Tibial nerve (tissue), 4 donors: ENCODE results near the gene FBXL16. TPM values are rescaled to one million over a fixed set of nuclear protein-coding genes. Genes with fewer than 3 reads are reported as not detected.

Experiments used
- DNase-seq, 2 donors: peaks; one replicate each; pipeline ENCODE4 v3.0.0-alpha.2; 2019; ENCODE audit warnings: low spot score in 2 of 2
- H3K27ac ChIP-seq, 4 donors: fragments of 200-600 bp; sonication (generic) in 3 of 4; one replicate each; pipeline ENCODE4 v1.5.1; 2017 to 2019; ENCODE audit warnings: mild to moderate bottlenecking in 1 of 4
- H3K27me3 ChIP-seq, 2 donors: fragments of 200-600 bp; sonication (generic) in 1 of 2; one replicate each; pipeline versions ENCODE4 v1.5.1 to v1.6.0; 2017 to 2019
- H3K36me3 ChIP-seq, 3 donors: fragments of 200-600 bp; sonication (generic); one replicate each; pipeline ENCODE4 v1.5.1; 2018 to 2019
- H3K4me1 ChIP-seq, 4 donors: fragments of 200-600 bp; sonication (generic) in 3 of 4; one replicate each; pipeline ENCODE4 v1.5.1; 2017 to 2019
- H3K4me3 ChIP-seq, 4 donors: fragments of 200-600 bp; sonication (generic) in 3 of 4; one replicate each; pipeline ENCODE4 v1.5.1; 2017 to 2019; ENCODE audit warnings: mild to moderate bottlenecking in 1 of 4, moderate library complexity in 1 of 4
- H3K9me3 ChIP-seq, 4 donors: fragments of 200-600 bp; sonication (generic) in 3 of 4; one replicate each; pipeline ENCODE4 v1.5.1; 2017 to 2019
- CTCF ChIP-seq, 5 experiments: fragments of 200-600 bp in 3 of 5; fragments of 450-650 bp in 2 of 5; sonication (generic) in 3 of 5; IDR thresholded peaks; one replicate each; pipeline ENCODE4 v1.5.1; 2016 to 2019; ENCODE audit warnings: antibody characterized with exemption in 5 of 5, mild to moderate bottlenecking in 3 of 5, moderate library complexity in 2 of 5
- EP300 ChIP-seq, 2 donors: sonication (generic); formaldehyde crosslinking; IDR thresholded peaks; one replicate each; pipeline ENCODE4 v1.6.1; 2017; ENCODE audit warnings: antibody characterized with exemption in 2 of 2, mild to moderate bottlenecking in 1 of 2
- POLR2A ChIP-seq, 2 donors: fragments of 450-650 bp; IDR thresholded peaks; one replicate each; pipeline ENCODE4 v1.6.1; 2017; ENCODE audit warnings: antibody characterized with exemption in 2 of 2, mild to moderate bottlenecking in 2 of 2, moderate library complexity in 2 of 2
- WGBS, 2 donors: methylation state at CpG; one replicate each; pipeline ENCODE4 v1.1.5; 2018; 5-methylcytosine and 5-hydroxymethylcytosine counted together
- total RNA-seq, 4 donors: library from RNA; depleted of rRNA; stranded (reverse); fragments of >200 nt; gene quantifications; one replicate each; pipeline ENCODE4 v1.1.0, GENCODE V29; 2016

FBXL16 gene
- total RNA-seq, 4 donors from 2014 or later: 1.5 to 5.7 (median 3.5) TPM

DNA sequence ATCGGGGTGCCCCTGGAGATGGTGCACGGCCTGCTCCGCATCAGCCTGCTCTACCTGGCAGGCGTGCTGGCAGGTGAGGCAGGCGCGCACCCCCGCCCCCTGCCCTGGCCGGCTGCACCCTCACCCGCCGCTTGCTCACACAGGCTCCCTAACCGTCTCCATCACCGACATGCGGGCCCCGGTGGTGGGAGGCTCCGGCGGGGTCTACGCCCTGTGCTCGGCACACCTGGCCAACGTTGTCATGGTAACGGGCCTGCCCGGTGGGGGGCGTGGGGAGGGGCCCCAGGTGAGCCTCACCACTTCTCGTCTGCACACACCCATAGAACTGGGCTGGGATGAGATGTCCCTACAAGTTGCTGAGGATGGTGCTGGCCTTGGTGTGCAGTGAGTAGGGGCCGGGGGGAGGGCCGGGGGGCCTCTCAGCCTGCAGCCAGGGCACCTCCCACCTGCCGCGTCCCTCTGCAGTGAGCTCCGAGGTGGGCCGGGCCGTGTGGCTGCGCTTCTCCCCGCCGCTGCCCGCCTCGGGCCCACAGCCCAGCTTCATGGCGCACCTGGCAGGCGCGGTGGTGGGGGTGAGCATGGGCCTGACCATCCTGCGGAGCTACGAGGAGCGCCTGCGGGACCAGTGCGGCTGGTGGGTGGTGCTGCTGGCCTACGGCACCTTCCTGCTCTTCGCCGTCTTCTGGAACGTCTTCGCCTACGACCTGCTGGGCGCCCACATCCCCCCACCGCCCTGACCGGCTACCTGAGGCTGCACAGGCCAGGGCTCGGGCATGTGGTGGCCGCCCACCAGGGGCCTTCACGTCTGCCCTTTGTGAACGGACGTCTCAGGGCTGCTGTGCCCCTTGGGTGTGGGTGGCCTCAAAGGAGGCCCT is 28.0 kb downstream of the FBXL16 start:
- H3K27me3 ChIP-seq: no peaks in the 10 kb centered on the region
- H3K27ac ChIP-seq: no peak overlapping the region
- H3K36me3 ChIP-seq: peaks cover 0 to 37% (median 9%) of the 10 kb centered on the region in 3 donors
- 58 to 62% methylated on average over 30 to 42 of the region's 57 CpGs for WGBS, 2 donors
- no peaks in the 10 kb centered on the region for H3K9me3 ChIP-seq
- H3K4me1 ChIP-seq: peaks cover 0 to 51% (median 32%) of the 10 kb centered on the region in 4 donors
- no peak for TF ChIP-seq POLR2A (IDR thresholded peaks at IDR 0.05)
- no peak for DNase-seq
- H3K4me3 ChIP-seq: no peak overlapping the region

DNA sequence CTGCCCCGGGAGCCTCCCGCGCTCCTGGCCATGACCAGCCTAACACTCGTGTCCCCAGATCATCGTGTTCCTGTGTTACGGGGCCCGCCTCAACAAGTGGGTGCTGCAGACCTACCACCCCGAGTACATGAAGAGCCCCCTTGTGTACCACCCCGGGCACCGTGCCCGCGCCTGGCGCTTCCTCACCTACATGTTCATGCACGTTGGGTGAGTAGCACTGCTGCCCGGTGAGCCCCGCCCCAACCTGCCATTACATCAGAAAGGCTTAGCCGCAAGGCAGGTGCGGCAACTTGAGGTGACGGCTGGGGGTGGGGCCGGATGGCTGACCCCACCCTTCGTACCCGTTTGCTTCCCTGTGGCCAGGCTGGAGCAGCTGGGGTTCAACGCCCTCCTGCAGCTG is 28.7 kb downstream of the FBXL16 start:
- H3K4me1 ChIP-seq: peaks cover 0 to 45% (median 28%) of the 10 kb centered on the region in 4 donors
- no peak for TF ChIP-seq CTCF (IDR thresholded peaks at IDR 0.05)
- TF ChIP-seq POLR2A (IDR thresholded peaks at IDR 0.05): no peak
- TF ChIP-seq EP300 (IDR thresholded peaks at IDR 0.05): no peak
- no peaks in the 10 kb centered on the region for H3K9me3 ChIP-seq
- H3K27me3 ChIP-seq: no peaks in the 10 kb centered on the region
- H3K36me3 ChIP-seq: peaks cover 0 to 37% (median 3%) of the 10 kb centered on the region in 3 donors
- H3K27ac ChIP-seq: no peak overlapping the region
- no peak for DNase-seq
- no peak overlapping the region for H3K4me3 ChIP-seq
- 73 to 82% methylated on average over 18 to 21 of the region's 23 CpGs for WGBS, 2 donors

DNA sequence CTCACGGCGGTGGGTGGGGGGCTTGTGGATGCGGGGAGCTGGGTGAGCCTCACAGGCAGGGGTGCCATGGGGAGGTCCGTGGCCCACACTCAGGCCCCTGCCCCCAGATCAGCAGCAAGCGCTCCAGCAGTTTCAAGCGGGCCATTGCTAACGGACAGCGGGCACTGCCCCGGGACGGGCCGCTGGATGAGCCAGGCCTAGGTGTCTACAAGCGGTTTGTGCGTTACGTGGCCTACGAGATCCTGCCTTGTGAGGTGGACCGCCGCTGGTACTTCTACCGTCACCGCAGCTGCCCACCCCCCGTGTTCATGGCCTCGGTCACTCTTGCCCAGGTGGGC is 29.1 kb downstream of the FBXL16 start:
- Histone ChIP-seq H3K4me3 (no peak overlapping the region), H3K9me3 (no peaks in the 10 kb centered on the region), H3K36me3 (peaks cover 0 to 37% (median 0%) of the 10 kb centered on the region in 3 donors), H3K4me1 (peaks cover 0 to 41% (median 24%) of the 10 kb centered on the region in 4 donors), H3K27ac (no peak overlapping the region), H3K27me3 (no peaks in the 10 kb centered on the region)
- no peak for DNase-seq
- no peak for TF ChIP-seq CTCF (IDR thresholded peaks at IDR 0.05)
- no peak for TF ChIP-seq POLR2A (IDR thresholded peaks at IDR 0.05)
- no peak for TF ChIP-seq EP300 (IDR thresholded peaks at IDR 0.05)
- WGBS, 2 donors: 79 to 86% methylated on average over 18 to 20 of the region's 21 CpGs

- Histone ChIP-seq H3K36me3 (peaks cover 0 to 38% (median 0%) of the 10 kb centered on the region in 3 donors), H3K4me3 (peak overlapping the region in 2 of 4 donors; percentile 15 to 33), H3K9me3 (no peaks in the 10 kb centered on the region), H3K27ac (peak overlapping the region in 2 of 4 donors; percentile 17 to 48), H3K27me3 (no peaks in the 10 kb centered on the region), H3K4me1 (peaks cover 0 to 36% (median 19%) of the 10 kb centered on the region in 4 donors)
- DNase-seq: no peak
- 17 to 28% methylated on average over 14 to 18 of the region's 25 CpGs for WGBS, 2 donors
- TF ChIP-seq CTCF (IDR thresholded peaks at IDR 0.05): no peak
These were observed 29.6 kb downstream of the FBXL16 start for GRCh38 chr16:675884-676564.

DNA sequence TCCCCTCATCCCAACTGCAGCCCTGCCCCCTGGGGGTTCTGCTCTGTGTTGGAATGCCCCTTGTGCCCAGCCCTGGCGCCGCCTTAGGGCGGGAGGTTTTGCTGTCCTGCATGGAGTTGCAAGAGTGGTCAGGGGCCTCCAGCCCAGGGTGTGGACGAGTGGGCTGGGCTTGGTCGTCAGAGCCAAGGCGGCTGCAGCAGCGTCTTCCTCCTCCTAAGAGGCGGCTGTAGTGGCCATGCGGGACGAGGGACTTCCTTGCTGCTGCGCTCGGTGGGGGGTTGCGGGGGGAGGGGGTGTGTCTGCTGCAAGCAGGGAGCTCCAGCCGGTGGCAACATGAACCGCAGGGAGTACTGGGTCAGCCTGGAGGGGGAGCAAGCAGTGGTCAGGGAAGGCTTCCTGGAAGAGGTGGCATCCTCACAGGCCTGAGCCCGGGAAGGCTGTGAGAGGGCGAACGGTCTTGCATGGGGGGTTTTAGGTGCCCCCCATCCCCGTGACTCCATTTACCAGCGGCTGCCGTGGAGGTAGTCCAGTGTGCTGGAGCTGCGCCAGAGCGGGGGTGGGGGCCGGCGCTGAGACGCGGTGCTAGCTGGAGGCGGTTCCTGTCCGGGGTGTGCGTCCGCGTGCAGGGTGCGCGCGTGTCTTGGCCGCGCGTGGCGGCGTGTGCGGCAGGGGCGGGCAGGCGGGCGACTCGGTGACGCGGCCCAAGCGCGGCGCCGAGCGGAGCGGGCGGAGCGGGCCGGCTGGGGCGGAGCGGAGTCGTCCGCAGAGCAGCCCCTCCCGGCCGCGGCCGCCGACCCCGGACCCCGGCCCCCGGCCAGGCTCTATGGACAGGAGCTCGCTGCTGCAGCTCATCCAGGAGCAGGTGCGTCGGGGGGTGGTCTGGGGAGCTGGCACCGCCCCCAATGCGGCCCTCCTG is 30.4 kb downstream of the FBXL16 start, which contains the start of gene RHBDL1:
Gene RHBDL1, plus strand, starts transcription at position 704 of the 916 bp plus-strand sequence. Its CDS starts 120 bp downstream, at position 824.
- 4 to 11% methylated on average over 24 to 40 of the region's 73 CpGs for WGBS, 2 donors
- no peak for DNase-seq
- H3K9me3 ChIP-seq: no peaks in the 10 kb centered on the region
- H3K27me3 ChIP-seq: no peaks in the 10 kb centered on the region
- H3K27ac ChIP-seq: peak within 1 kb of the TSS in 2 of 4 donors; percentile 42 to 48
- H3K36me3 ChIP-seq: peaks cover 0 to 46% (median 4%) of the 10 kb centered on the region in 3 donors
- peak within 1 kb of the TSS in 2 of 4 donors; percentile 15 to 33 for H3K4me3 ChIP-seq
- H3K4me1 ChIP-seq: peaks cover 0 to 34% (median 17%) of the 10 kb centered on the region in 4 donors
- no peak for TF ChIP-seq POLR2A (IDR thresholded peaks at IDR 0.05)
- TF ChIP-seq EP300 (IDR thresholded peaks at IDR 0.05): no peak
- TF ChIP-seq CTCF (IDR thresholded peaks at IDR 0.05): no peak
